ENCODE measurements around the gene COX11.

- TF ChIP-seq SIN3B (IDR thresholded peaks at IDR 0.05; ENCODE audit: low read length), result no peak
- TF ChIP-seq PAX8 (CRISPR knock-in tag; IDR thresholded peaks at IDR 0.05; ENCODE audit: borderline replicate concordance), result no peak
- no peak for TF ChIP-seq MLX (CRISPR knock-in tag; IDR thresholded peaks at IDR 0.05)
- no peak for TF ChIP-seq MIER2 (CRISPR knock-in tag; IDR thresholded peaks at IDR 0.05)
- no peak for TF ChIP-seq POLR2AphosphoS2 (IDR thresholded peaks at IDR 0.05; ENCODE audit: low read depth, low read length)
- no peak for TF ChIP-seq RAD51 (IDR thresholded peaks at IDR 0.05; ENCODE audit: borderline replicate concordance)
- TF ChIP-seq, protein P1, sequence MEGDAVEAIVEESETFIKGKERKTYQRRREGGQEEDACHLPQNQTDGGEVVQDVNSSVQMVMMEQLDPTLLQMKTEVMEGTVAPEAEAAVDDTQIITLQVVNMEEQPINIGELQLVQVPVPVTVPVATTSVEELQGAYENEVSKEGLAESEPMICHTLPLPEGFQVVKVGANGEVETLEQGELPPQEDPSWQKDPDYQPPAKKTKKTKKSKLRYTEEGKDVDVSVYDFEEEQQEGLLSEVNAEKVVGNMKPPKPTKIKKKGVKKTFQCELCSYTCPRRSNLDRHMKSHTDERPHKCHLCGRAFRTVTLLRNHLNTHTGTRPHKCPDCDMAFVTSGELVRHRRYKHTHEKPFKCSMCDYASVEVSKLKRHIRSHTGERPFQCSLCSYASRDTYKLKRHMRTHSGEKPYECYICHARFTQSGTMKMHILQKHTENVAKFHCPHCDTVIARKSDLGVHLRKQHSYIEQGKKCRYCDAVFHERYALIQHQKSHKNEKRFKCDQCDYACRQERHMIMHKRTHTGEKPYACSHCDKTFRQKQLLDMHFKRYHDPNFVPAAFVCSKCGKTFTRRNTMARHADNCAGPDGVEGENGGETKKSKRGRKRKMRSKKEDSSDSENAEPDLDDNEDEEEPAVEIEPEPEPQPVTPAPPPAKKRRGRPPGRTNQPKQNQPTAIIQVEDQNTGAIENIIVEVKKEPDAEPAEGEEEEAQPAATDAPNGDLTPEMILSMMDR (CRISPR knock-in tag; IDR thresholded peaks at IDR 0.05), result no peak
- TF ChIP-seq ZNF710 (CRISPR knock-in tag; IDR thresholded peaks at IDR 0.05; ENCODE audit: borderline replicate concordance), result no peak
- no peak for TF ChIP-seq ZC3H13 (CRISPR knock-in tag; IDR thresholded peaks at IDR 0.05)
Observed at GRCh38 chr17:54933921-54934320, 34.5 kb downstream of the COX11 start.
